Neural progenitor cell (in vitro differentiated cells): ENCODE measurements around the gene ADA.

Source experiments
- CTCF ChIP-seq: fragments of 200-600 bp; sonication (generic); IDR thresholded peaks from 2 replicates; pipeline ENCODE4 v1.5.1; 2017; ENCODE audit warnings: antibody characterized with exemption, mild to moderate bottlenecking
- EZH2 ChIP-seq: fragments of 200-600 bp; sonication (generic); IDR thresholded peaks from 2 replicates; pipeline ENCODE4 v1.6.1; 2017; ENCODE audit warnings: antibody characterized with exemption, mild to moderate bottlenecking, moderate library complexity

GRCh38 chr20:44662261-44662660, 10.8 kb upstream of the ADA start:
- TF ChIP-seq EZH2, result no peak
- TF ChIP-seq CTCF, result no peak
